Measurements from ENCODE around the gene INAVA.

- TF ChIP-seq, protein P1, sequence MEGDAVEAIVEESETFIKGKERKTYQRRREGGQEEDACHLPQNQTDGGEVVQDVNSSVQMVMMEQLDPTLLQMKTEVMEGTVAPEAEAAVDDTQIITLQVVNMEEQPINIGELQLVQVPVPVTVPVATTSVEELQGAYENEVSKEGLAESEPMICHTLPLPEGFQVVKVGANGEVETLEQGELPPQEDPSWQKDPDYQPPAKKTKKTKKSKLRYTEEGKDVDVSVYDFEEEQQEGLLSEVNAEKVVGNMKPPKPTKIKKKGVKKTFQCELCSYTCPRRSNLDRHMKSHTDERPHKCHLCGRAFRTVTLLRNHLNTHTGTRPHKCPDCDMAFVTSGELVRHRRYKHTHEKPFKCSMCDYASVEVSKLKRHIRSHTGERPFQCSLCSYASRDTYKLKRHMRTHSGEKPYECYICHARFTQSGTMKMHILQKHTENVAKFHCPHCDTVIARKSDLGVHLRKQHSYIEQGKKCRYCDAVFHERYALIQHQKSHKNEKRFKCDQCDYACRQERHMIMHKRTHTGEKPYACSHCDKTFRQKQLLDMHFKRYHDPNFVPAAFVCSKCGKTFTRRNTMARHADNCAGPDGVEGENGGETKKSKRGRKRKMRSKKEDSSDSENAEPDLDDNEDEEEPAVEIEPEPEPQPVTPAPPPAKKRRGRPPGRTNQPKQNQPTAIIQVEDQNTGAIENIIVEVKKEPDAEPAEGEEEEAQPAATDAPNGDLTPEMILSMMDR (IDR thresholded peaks at IDR 0.05): no peak
- no peak for TF ChIP-seq POLR2A (IDR thresholded peaks at IDR 0.05)
These were observed 63.9 kb downstream of the INAVA start for GRCh38 chr1:200958597-200958996.

Data from adrenal gland (tissue), 5 donors.